ENCODE results near the gene TRIO.

Gene TRIO

GRCh38 chr5:14411216-14411615 is 268.1 kb downstream of the TRIO start:
- no peaks in the 10 kb centered on the region for H3K79me2 ChIP-seq (ENCODE audit: low read length)
- no peaks in the 10 kb centered on the region for H3F3A ChIP-seq (ENCODE audit: insufficient read depth, low read length)
- no peaks in the 10 kb centered on the region for H4K20me1 ChIP-seq (ENCODE audit: insufficient read depth, low read length)

GRCh38 chr5:14413331-14413750 is 270.2 kb downstream of the TRIO start:
- Histone ChIP-seq H3K9me3 (replicated peaks; ENCODE audit: insufficient read depth, low read length) (no peaks in the 10 kb centered on the region), H4K20me1 (ENCODE audit: insufficient read depth, low read length) (no peaks in the 10 kb centered on the region), H2AFZ (ENCODE audit: low read length) (no peak overlapping the region), H3K9ac (ENCODE audit: low read length) (no peak overlapping the region), H3K36me3 (replicated peaks; ENCODE audit: insufficient read depth, low read length) (no peaks in the 10 kb centered on the region), H3K9me2 (replicated peaks; ENCODE audit: insufficient read depth, low read length) (no peaks in the 10 kb centered on the region), H3K4me2 (ENCODE audit: low read depth, low read length) (no peak overlapping the region), H3K27me3 (replicated peaks; ENCODE audit: insufficient read depth, low read length) (no peaks in the 10 kb centered on the region), H3K79me2 (ENCODE audit: low read length) (no peaks in the 10 kb centered on the region), H3K4me1 (ENCODE audit: low read length) (no peaks in the 10 kb centered on the region), H3F3A (ENCODE audit: insufficient read depth, low read length) (no peaks in the 10 kb centered on the region), H3K4me3 (ENCODE audit: low read length) (no peak overlapping the region), H3K27ac (ENCODE audit: low read length) (no peak overlapping the region)
- TF ChIP-seq EZH2phosphoT487 (IDR thresholded peaks at IDR 0.05; ENCODE audit: low read length) (no peak), EZH2 (optimal IDR thresholded peaks at IDR 0.05; ENCODE audit: low read depth, low read length) (no peak)
- TF ChIP-seq, protein P1, sequence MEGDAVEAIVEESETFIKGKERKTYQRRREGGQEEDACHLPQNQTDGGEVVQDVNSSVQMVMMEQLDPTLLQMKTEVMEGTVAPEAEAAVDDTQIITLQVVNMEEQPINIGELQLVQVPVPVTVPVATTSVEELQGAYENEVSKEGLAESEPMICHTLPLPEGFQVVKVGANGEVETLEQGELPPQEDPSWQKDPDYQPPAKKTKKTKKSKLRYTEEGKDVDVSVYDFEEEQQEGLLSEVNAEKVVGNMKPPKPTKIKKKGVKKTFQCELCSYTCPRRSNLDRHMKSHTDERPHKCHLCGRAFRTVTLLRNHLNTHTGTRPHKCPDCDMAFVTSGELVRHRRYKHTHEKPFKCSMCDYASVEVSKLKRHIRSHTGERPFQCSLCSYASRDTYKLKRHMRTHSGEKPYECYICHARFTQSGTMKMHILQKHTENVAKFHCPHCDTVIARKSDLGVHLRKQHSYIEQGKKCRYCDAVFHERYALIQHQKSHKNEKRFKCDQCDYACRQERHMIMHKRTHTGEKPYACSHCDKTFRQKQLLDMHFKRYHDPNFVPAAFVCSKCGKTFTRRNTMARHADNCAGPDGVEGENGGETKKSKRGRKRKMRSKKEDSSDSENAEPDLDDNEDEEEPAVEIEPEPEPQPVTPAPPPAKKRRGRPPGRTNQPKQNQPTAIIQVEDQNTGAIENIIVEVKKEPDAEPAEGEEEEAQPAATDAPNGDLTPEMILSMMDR (IDR thresholded peaks at IDR 0.05; ENCODE audit: low read length) = no peak
- no peak for DNase-seq

More at GRCh38 chr5:14411216-14411615, 268.1 kb downstream of the TRIO start:
- Histone ChIP-seq H3K4me3 (ENCODE audit: low read length) (no peak overlapping the region), H3K9ac (ENCODE audit: low read length) (no peak overlapping the region), H3K9me3 (replicated peaks; ENCODE audit: insufficient read depth, low read length) (no peaks in the 10 kb centered on the region), H3K27me3 (replicated peaks; ENCODE audit: insufficient read depth, low read length) (no peaks in the 10 kb centered on the region), H3K4me1 (ENCODE audit: low read length) (no peaks in the 10 kb centered on the region), H3K27ac (ENCODE audit: low read length) (no peak overlapping the region), H3K36me3 (replicated peaks; ENCODE audit: insufficient read depth, low read length) (no peaks in the 10 kb centered on the region), H3K9me2 (replicated peaks; ENCODE audit: insufficient read depth, low read length) (no peaks in the 10 kb centered on the region), H3K4me2 (ENCODE audit: low read depth, low read length) (no peak overlapping the region), H2AFZ (ENCODE audit: low read length) (no peak overlapping the region)
- no peak for DNase-seq
- TF ChIP-seq EZH2phosphoT487 (IDR thresholded peaks at IDR 0.05; ENCODE audit: low read length) (no peak), EZH2 (optimal IDR thresholded peaks at IDR 0.05; ENCODE audit: low read depth, low read length) (no peak)
- TF ChIP-seq, protein P1 (IDR thresholded peaks at IDR 0.05; ENCODE audit: low read length) = no peak

GRCh38 chr5:14414007-14414406 is 270.9 kb downstream of the TRIO start:
- Histone ChIP-seq H3K9ac (ENCODE audit: low read length) (no peak overlapping the region), H3K9me3 (replicated peaks; ENCODE audit: insufficient read depth, low read length) (no peaks in the 10 kb centered on the region), H3K4me3 (ENCODE audit: low read length) (no peak overlapping the region), H3K36me3 (replicated peaks; ENCODE audit: insufficient read depth, low read length) (no peaks in the 10 kb centered on the region), H2AFZ (ENCODE audit: low read length) (no peak overlapping the region), H3K4me1 (ENCODE audit: low read length) (no peaks in the 10 kb centered on the region), H3K27me3 (replicated peaks; ENCODE audit: insufficient read depth, low read length) (no peaks in the 10 kb centered on the region), H3K9me2 (replicated peaks; ENCODE audit: insufficient read depth, low read length) (no peaks in the 10 kb centered on the region), H3K4me2 (ENCODE audit: low read depth, low read length) (no peak overlapping the region), H3F3A (ENCODE audit: insufficient read depth, low read length) (no peaks in the 10 kb centered on the region), H4K20me1 (ENCODE audit: insufficient read depth, low read length) (no peaks in the 10 kb centered on the region), H3K27ac (ENCODE audit: low read length) (no peak overlapping the region), H3K79me2 (ENCODE audit: low read length) (no peaks in the 10 kb centered on the region)
- DNase-seq = no peak
- TF ChIP-seq EZH2phosphoT487 (IDR thresholded peaks at IDR 0.05; ENCODE audit: low read length) = no peak
- TF ChIP-seq, protein P1 (IDR thresholded peaks at IDR 0.05; ENCODE audit: low read length) = no peak
- TF ChIP-seq EZH2 (optimal IDR thresholded peaks at IDR 0.05; ENCODE audit: low read depth, low read length) = no peak
